Tibial nerve (tissue), 4 donors: ENCODE measurements around the gene ARHGEF26. TPM values are rescaled to one million over a fixed set of nuclear protein-coding genes. Genes with fewer than 3 reads are reported as not detected.

Experiments used
- DNase-seq, 2 donors: peaks; one replicate each; pipeline ENCODE4 v3.0.0-alpha.2; 2019; ENCODE audit warnings: low spot score in 2 of 2
- H3K27ac ChIP-seq, 4 donors: fragments of 200-600 bp; sonication (generic) in 3 of 4; one replicate each; pipeline ENCODE4 v1.5.1; 2017 to 2019; ENCODE audit warnings: mild to moderate bottlenecking in 1 of 4
- H3K27me3 ChIP-seq, 2 donors: fragments of 200-600 bp; sonication (generic) in 1 of 2; one replicate each; pipeline versions ENCODE4 v1.5.1 to v1.6.0; 2017 to 2019
- H3K36me3 ChIP-seq, 3 donors: fragments of 200-600 bp; sonication (generic); one replicate each; pipeline ENCODE4 v1.5.1; 2018 to 2019
- H3K4me1 ChIP-seq, 4 donors: fragments of 200-600 bp; sonication (generic) in 3 of 4; one replicate each; pipeline ENCODE4 v1.5.1; 2017 to 2019
- H3K4me3 ChIP-seq, 4 donors: fragments of 200-600 bp; sonication (generic) in 3 of 4; one replicate each; pipeline ENCODE4 v1.5.1; 2017 to 2019; ENCODE audit warnings: mild to moderate bottlenecking in 1 of 4, moderate library complexity in 1 of 4
- H3K9me3 ChIP-seq, 4 donors: fragments of 200-600 bp; sonication (generic) in 3 of 4; one replicate each; pipeline ENCODE4 v1.5.1; 2017 to 2019
- EP300 ChIP-seq, 2 donors: sonication (generic); formaldehyde crosslinking; IDR thresholded peaks; one replicate each; pipeline ENCODE4 v1.6.1; 2017; ENCODE audit warnings: antibody characterized with exemption in 2 of 2, mild to moderate bottlenecking in 1 of 2
- POLR2A ChIP-seq, 2 donors: fragments of 450-650 bp; IDR thresholded peaks; one replicate each; pipeline ENCODE4 v1.6.1; 2017; ENCODE audit warnings: antibody characterized with exemption in 2 of 2, mild to moderate bottlenecking in 2 of 2, moderate library complexity in 2 of 2
- WGBS, 2 donors: methylation state at CpG; one replicate each; pipeline ENCODE4 v1.1.5; 2018; 5-methylcytosine and 5-hydroxymethylcytosine counted together
- total RNA-seq, 4 donors: library from RNA; depleted of rRNA; stranded (reverse); fragments of >200 nt; gene quantifications; one replicate each; pipeline ENCODE4 v1.1.0, GENCODE V29; 2016
- TF ChIP-seq, protein P1 (sequence below), 5 experiments: fragments of 200-600 bp in 3 of 5; fragments of 450-650 bp in 2 of 5; sonication (generic) in 3 of 5; IDR thresholded peaks; one replicate each; pipeline ENCODE4 v1.5.1; 2016 to 2019; ENCODE audit warnings: antibody characterized with exemption in 5 of 5, mild to moderate bottlenecking in 3 of 5, moderate library complexity in 2 of 5

The ARHGEF26 gene
- total RNA-seq, 4 donors from 2014 or later, result 44.7 to 82.8 (median 64.4) TPM

DNA sequence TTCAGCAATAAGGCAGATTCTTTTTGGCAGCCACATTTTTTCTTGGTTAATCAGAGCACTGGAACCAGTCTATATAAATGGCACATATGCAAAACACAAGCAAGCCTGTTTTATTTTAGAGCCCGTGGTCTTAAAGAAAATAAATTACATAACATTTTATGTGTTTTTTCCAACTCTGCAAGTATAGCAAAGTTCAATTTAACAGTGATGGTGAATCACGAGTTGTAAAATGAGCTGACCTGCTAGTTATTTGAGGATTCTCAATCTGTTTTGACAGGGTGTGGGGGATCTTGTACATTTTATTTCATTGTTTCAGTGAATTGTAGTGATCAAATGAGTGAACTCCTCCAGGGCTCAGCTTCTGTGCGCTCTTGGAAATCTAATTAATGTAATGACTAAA lies 2.7 kb downstream of the ARHGEF26 start:
- peak overlapping the region; percentile 56 to 86 (median 70) for H3K4me3 ChIP-seq
- TF ChIP-seq EP300 (IDR thresholded peaks at IDR 0.05) (no peak), POLR2A (IDR thresholded peaks at IDR 0.05) (no peak)
- TF ChIP-seq, protein P1, sequence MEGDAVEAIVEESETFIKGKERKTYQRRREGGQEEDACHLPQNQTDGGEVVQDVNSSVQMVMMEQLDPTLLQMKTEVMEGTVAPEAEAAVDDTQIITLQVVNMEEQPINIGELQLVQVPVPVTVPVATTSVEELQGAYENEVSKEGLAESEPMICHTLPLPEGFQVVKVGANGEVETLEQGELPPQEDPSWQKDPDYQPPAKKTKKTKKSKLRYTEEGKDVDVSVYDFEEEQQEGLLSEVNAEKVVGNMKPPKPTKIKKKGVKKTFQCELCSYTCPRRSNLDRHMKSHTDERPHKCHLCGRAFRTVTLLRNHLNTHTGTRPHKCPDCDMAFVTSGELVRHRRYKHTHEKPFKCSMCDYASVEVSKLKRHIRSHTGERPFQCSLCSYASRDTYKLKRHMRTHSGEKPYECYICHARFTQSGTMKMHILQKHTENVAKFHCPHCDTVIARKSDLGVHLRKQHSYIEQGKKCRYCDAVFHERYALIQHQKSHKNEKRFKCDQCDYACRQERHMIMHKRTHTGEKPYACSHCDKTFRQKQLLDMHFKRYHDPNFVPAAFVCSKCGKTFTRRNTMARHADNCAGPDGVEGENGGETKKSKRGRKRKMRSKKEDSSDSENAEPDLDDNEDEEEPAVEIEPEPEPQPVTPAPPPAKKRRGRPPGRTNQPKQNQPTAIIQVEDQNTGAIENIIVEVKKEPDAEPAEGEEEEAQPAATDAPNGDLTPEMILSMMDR (IDR thresholded peaks at IDR 0.05), result no peak
- no peaks in the 10 kb centered on the region for H3K9me3 ChIP-seq
- peaks cover 0 to 18% (median 0%) of the 10 kb centered on the region in 4 donors for H3K4me1 ChIP-seq
- H3K27ac ChIP-seq, result peak overlapping the region in 3 of 4 donors; percentile 21 to 79 (median 73)
- peaks cover 0 to 3% of the 10 kb centered on the region in 2 donors for H3K27me3 ChIP-seq
- WGBS, 2 donors, result 35 to 36% methylated on average over 3 of the region's 3 CpGs
- DNase-seq, result no peak
- H3K36me3 ChIP-seq, result peaks cover 0 to 9% (median 0%) of the 10 kb centered on the region in 3 donors

DNA sequence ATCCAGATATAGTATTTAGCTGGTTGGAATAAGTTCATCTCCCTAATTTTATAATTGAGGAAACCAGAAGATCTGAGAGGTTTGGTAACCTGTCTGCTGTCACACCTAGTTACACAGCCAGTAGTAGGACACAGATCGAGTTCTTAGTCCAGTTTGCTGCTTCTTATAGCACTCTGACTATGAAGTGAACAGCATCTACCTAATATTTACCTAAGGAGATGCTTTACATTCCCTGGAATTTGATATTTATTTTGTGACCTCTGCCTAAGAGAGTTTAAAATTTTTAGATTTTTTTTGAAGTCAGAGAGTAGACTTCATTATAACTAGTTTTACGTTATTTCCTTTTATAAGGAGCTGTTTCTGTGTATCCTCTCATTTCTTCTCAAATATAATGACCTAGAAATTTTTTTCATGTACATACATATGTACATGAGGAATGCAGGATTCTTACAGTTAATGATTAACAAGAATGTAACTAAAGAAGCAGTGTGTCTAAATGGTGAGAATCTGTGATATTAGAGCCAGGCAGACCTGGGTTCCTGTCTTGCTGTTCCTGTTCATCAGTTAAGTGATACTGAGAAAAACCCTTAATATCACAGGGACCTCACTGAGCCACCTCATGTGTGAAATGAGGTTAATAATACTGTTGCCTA lies 4.3 kb downstream of the ARHGEF26 start:
- H3K4me3 ChIP-seq, result peak overlapping the region in 1 of 4 donors; percentile 86
- H3K9me3 ChIP-seq, result no peaks in the 10 kb centered on the region
- WGBS, 2 donors, result 68 to 73% methylated on average over 2 of the region's 2 CpGs
- DNase-seq, result no peak
- H3K27me3 ChIP-seq, result peaks cover 0 to 3% of the 10 kb centered on the region in 2 donors
- peaks cover 0 to 31% (median 0%) of the 10 kb centered on the region in 4 donors for H3K4me1 ChIP-seq
- TF ChIP-seq POLR2A (IDR thresholded peaks at IDR 0.05) (no peak), EP300 (IDR thresholded peaks at IDR 0.05) (no peak)
- TF ChIP-seq, protein P1 (IDR thresholded peaks at IDR 0.05), result no peak
- H3K36me3 ChIP-seq, result peaks cover 0 to 11% (median 0%) of the 10 kb centered on the region in 3 donors
- H3K27ac ChIP-seq, result peak overlapping the region in 2 of 4 donors; percentile 31 to 79

DNA sequence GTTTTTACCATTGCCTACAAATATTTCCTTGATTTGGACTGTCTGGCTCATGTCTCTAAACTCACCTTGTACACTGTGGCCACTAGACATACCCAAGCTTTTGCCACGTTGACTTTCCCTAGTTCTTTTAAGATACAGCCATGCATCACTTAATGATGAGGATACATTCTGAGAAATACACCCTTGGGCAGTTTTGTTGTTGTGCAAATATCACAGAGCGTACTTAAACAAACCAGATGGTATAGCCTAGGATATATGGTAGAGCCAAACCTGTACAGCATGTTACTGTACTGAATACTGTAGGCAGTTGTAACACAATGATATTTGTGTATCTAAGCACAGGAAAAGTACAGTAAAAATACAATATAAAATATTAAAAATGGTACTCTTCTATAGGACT lies 5.5 kb downstream of the ARHGEF26 start:
- no peak for DNase-seq
- peak overlapping the region in 2 of 4 donors; percentile 3 to 86 for H3K4me3 ChIP-seq
- no peaks in the 10 kb centered on the region for H3K9me3 ChIP-seq
- H3K36me3 ChIP-seq, result peaks cover 0 to 13% (median 0%) of the 10 kb centered on the region in 3 donors
- H3K27ac ChIP-seq, result peak overlapping the region in 1 of 4 donors; percentile 79
- H3K27me3 ChIP-seq, result peaks cover 0 to 3% of the 10 kb centered on the region in 2 donors
- WGBS, 2 donors, result 77 to 92% methylated on average over 2 of the region's 2 CpGs
- TF ChIP-seq, protein P1 (IDR thresholded peaks at IDR 0.05), result no peak
- TF ChIP-seq EP300 (IDR thresholded peaks at IDR 0.05) (no peak), POLR2A (IDR thresholded peaks at IDR 0.05) (no peak)
- H3K4me1 ChIP-seq, result peaks cover 0 to 41% (median 0%) of the 10 kb centered on the region in 4 donors

DNA sequence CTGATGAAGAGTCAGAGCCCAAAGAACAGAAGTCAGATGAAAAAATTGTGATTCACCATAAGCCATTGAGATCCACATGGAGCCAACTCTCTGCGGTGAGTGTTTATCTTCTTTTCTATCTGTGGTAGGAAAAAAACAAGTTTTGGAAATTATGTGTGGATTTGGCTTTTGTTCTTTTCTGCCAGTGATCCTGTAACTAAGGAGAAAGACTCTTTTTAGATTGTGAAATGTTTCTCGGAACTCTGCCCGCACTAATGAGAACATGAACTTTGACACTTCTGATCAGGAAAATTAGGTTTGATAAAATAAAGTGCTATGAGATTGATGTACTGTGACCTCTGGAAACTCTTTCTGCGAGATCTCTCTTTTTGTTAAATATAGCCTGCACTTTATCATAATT lies 8.4 kb downstream of the ARHGEF26 start:
- WGBS, 2 donors, result 59 to 65% methylated on average over 4 of the region's 4 CpGs
- Histone ChIP-seq H3K36me3 (peaks cover 0 to 19% (median 0%) of the 10 kb centered on the region in 3 donors), H3K9me3 (no peaks in the 10 kb centered on the region), H3K27ac (peak overlapping the region in 3 of 4 donors; percentile 29 to 60 (median 46)), H3K4me3 (peak overlapping the region in 1 of 4 donors; percentile 1), H3K4me1 (peaks cover 0 to 41% (median 0%) of the 10 kb centered on the region in 4 donors), H3K27me3 (no peaks in the 10 kb centered on the region)
- TF ChIP-seq POLR2A (IDR thresholded peaks at IDR 0.05) (no peak), EP300 (IDR thresholded peaks at IDR 0.05) (peak in 1 of 2 donors; percentile 23)
- TF ChIP-seq, protein P1 (IDR thresholded peaks at IDR 0.05), result no peak
- peak in 1 of 2 donors; percentile 17 for DNase-seq

DNA sequence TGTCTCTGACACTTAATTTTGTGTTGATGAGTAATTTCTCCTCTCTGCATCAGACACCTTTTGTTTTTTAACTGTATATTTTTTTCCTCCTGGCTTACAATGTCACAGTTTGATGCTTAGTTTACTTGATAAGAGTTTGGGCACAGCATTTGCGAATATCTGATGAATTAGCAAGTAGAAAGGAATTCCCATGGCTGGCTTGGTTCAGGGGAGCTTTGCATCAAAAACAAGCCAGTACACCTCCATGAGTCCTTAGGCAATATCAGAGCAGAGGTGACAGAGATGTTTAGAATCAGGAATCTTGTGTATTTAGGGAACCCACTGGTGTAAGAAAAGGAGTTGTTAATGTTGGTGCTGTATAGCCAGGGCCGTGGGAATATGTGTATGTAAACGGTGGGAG lies 9.3 kb downstream of the ARHGEF26 start:
- no peak for DNase-seq
- no peaks in the 10 kb centered on the region for H3K9me3 ChIP-seq
- WGBS, 2 donors, result 72 to 76% methylated on average over 3 of the region's 3 CpGs
- H3K4me3 ChIP-seq, result no peak overlapping the region
- no peaks in the 10 kb centered on the region for H3K27me3 ChIP-seq
- no peak for TF ChIP-seq EP300 (IDR thresholded peaks at IDR 0.05)
- no peak for TF ChIP-seq POLR2A (IDR thresholded peaks at IDR 0.05)
- TF ChIP-seq, protein P1 (IDR thresholded peaks at IDR 0.05), result no peak
- peaks cover 0 to 47% (median 1%) of the 10 kb centered on the region in 4 donors for H3K4me1 ChIP-seq
- H3K27ac ChIP-seq, result peak overlapping the region in 2 of 4 donors; percentile 4 to 9
- H3K36me3 ChIP-seq, result peaks cover 0 to 19% (median 0%) of the 10 kb centered on the region in 3 donors
